ENCODE measurements around the gene HADHA. TPM values are rescaled to one million over a fixed set of nuclear protein-coding genes. Genes with fewer than 3 reads are reported as not detected.

HADHA gene
- total RNA-seq, 1 experiment from 2014 or later, result 101 TPM

GRCh38 chr2:26235089-26235488, 9.3 kb downstream of the HADHA start:
- CTCF ChIA-PET, result interaction anchor here (0.6 to 1.1 kb wide), 2 partner anchors 84 to 96 kb away, joined by 3 to 6 read pairs; no protein-coding TSS in a partner anchor
- H3K9me3 ChIP-seq (ENCODE audit: control insufficient read depth in 1 of 2, insufficient read depth in 1 of 2, low read depth in 1 of 2, low read length in 2 of 2), result no peaks in the 10 kb centered on the region
- H3K79me2 ChIP-seq (ENCODE audit: insufficient read depth, low read length), result peaks cover 11% of the 10 kb centered on the region
- ATAC-seq (peak; percentile 49; the same call in 1 of the 2 replicates), DNase-seq (ENCODE audit: low read depth, low spot score) (no peak)
- no peak overlapping the region for H2AFZ ChIP-seq (ENCODE audit: low read depth, low read length, poor library complexity, severe bottlenecking)
- no peaks in the 10 kb centered on the region for H3K4me1 ChIP-seq (ENCODE audit: control insufficient read depth in 1 of 2, insufficient read depth in 2 of 2, low read length in 2 of 2)
- no peak overlapping the region for H3K4me2 ChIP-seq (ENCODE audit: low read length)
- peaks cover 15 to 50% of the 10 kb centered on the region in 2 experiments for H3K36me3 ChIP-seq (ENCODE audit: control insufficient read depth in 1 of 2, insufficient read depth in 2 of 2, low read length in 2 of 2)
- TF ChIP-seq RAD21 (IDR thresholded peaks at IDR 0.05; ENCODE audit: low read depth) (peak; percentile 65), CEBPB (IDR thresholded peaks at IDR 0.05; ENCODE audit: low read depth) (no peak), CTCF (IDR thresholded peaks at IDR 0.05 in 2 of 3, conservative IDR thresholded peaks at IDR 0.05 in 1 of 3; ENCODE audit: borderline replicate concordance in 1 of 3, insufficient read depth in 1 of 3, low read depth in 2 of 3, low read length in 2 of 3) (peak; percentile 29 to 40 (median 39); a peak in 5 of 6 replicates), ATF3 (IDR thresholded peaks at IDR 0.05) (no peak)
- no peak overlapping the region for H3K9ac ChIP-seq (ENCODE audit: low read length)
- BruUV-seq (replicated peaks), result no TSS peak
- H3K4me3 ChIP-seq (replicated peaks in 1 of 2; ENCODE audit: low read depth in 1 of 2, low read length in 2 of 2), result no peak overlapping the region
- H3K27me3 ChIP-seq (ENCODE audit: insufficient read depth, low read length), result no peaks in the 10 kb centered on the region
- no peak overlapping the region for H3K27ac ChIP-seq (ENCODE audit: low read depth, low read length)
- no peaks in the 10 kb centered on the region for H3K9me2 ChIP-seq (ENCODE audit: insufficient read depth)
- RAD21 ChIA-PET (ENCODE audit: low non-redundant PET in 1 of 2, low total read pairs in 2 of 2, uncharacterized antibody in 2 of 2, unreplicated experiment in 2 of 2), result interaction anchor here in 1 of 2 experiments (1.3 kb wide), 1 partner anchor 234 kb away, joined by 3 read pairs; no protein-coding TSS in a partner anchor
- POLR2A ChIA-PET, result interaction anchor here (1.1 kb wide), 1 partner anchor 10 kb away, joined by 4 read pairs; the partner anchor contains the start of genes HADHA and HADHB
- intact Hi-C loops (cut with micrococcal nuclease), result loop anchor here (2.0 to 10.0 kb wide), 3 partner anchors 96 to 340 kb away; no protein-coding TSS in a partner anchor
- no peaks in the 10 kb centered on the region for H4K20me1 ChIP-seq (ENCODE audit: insufficient read depth)

GRCh38 chr2:26230806-26231205, 13.6 kb downstream of the HADHA start:
- intact Hi-C loops (cut with micrococcal nuclease), result loop anchor here (10.0 kb wide), 1 partner anchor 344 kb away; no protein-coding TSS in a partner anchor
- no peak for TF ChIP-seq TCF7L2 (IDR thresholded peaks at IDR 0.05; ENCODE audit: borderline replicate concordance, extremely low read depth, insufficient read depth, insufficient read length)
- no peak for TF ChIP-seq RAD21 (IDR thresholded peaks at IDR 0.05; ENCODE audit: low read depth)
- TF ChIP-seq POLR2AphosphoS5 (IDR thresholded peaks at IDR 0.05; ENCODE audit: low read depth, low read length), result no peak
- no peak for TF ChIP-seq ZBTB33 (IDR thresholded peaks at IDR 0.05; ENCODE audit: extremely low read depth, insufficient replicate concordance, low read length)
- CTCF ChIA-PET, result interaction anchor here (1.1 kb wide), 1 partner anchor 12 kb away, joined by 3 read pairs; no protein-coding TSS in a partner anchor

More at GRCh38 chr2:26230806-26231205, 13.6 kb downstream of the HADHA start:
- Histone ChIP-seq H3K4me3 (replicated peaks in 1 of 2; ENCODE audit: low read depth in 1 of 2, low read length in 2 of 2) (no peak overlapping the region), H3K27me3 (ENCODE audit: insufficient read depth, low read length) (no peaks in the 10 kb centered on the region), H3K27ac (ENCODE audit: low read depth, low read length) (no peak overlapping the region), H2AFZ (ENCODE audit: low read depth, low read length, poor library complexity, severe bottlenecking) (no peak overlapping the region), H4K20me1 (ENCODE audit: insufficient read depth) (no peaks in the 10 kb centered on the region), H3K9me2 (ENCODE audit: insufficient read depth) (no peaks in the 10 kb centered on the region), H3K4me1 (ENCODE audit: control insufficient read depth in 1 of 2, insufficient read depth in 2 of 2, low read length in 2 of 2) (no peaks in the 10 kb centered on the region), H3K4me2 (ENCODE audit: low read length) (no peak overlapping the region), H3K9me3 (ENCODE audit: control insufficient read depth in 1 of 2, insufficient read depth in 1 of 2, low read depth in 1 of 2, low read length in 2 of 2) (no peaks in the 10 kb centered on the region), H3K36me3 (ENCODE audit: control insufficient read depth in 1 of 2, insufficient read depth in 2 of 2, low read length in 2 of 2) (peaks cover 31 to 45% of the 10 kb centered on the region in 2 experiments), H3K79me2 (ENCODE audit: insufficient read depth, low read length) (no peaks in the 10 kb centered on the region), H3K9ac (ENCODE audit: low read length) (no peak overlapping the region)
- DNase-seq (ENCODE audit: low read depth, low spot score) (no peak), ATAC-seq (no peak)
- no TSS peak for BruUV-seq (replicated peaks)
- ChIA-PET POLR2A (interaction anchor here (0.9 kb wide), 1 partner anchor 12 kb away, joined by 3 read pairs; no protein-coding TSS in a partner anchor), RAD21 (ENCODE audit: low non-redundant PET in 1 of 2, low total read pairs in 2 of 2, uncharacterized antibody in 2 of 2, unreplicated experiment in 2 of 2) (no interaction called here)

All from HCT116 (cell line).